Activated naive CD4-positive, alpha-beta T cell treated with anti-CD3 and anti-CD28 coated beads, Interleukin-2, amount 10 ng/mL, durations not matched to agents 7 days and 5 days (primary cell): Measurements from ENCODE around the gene TMEM239.

ENCODE experiments used
- CTCF ChIA-PET: fragments of 350-600 bp; sonication (Branson Sonifier 250); formaldehyde crosslinking; loops from one replicate; lab custom pipeline; 2021; ENCODE audit warnings: antibody characterized with exemption; lab: Charles Lee
- DNase-seq: peaks from one replicate; pipeline ENCODE4 v3.0.0-alpha.2; 2020
- H3K27ac Mint-ChIP-seq: one replicate; pipeline ENCODE4 v1.8.0; 2021; ENCODE audit warnings: mild to moderate bottlenecking, moderate library complexity, mixed read lengths
- H3K27me3 Mint-ChIP-seq: one replicate; pipeline ENCODE4 v1.8.0; 2021; ENCODE audit warnings: mild to moderate bottlenecking, mixed read lengths
- H3K36me3 Mint-ChIP-seq: one replicate; pipeline ENCODE4 v1.8.0; 2021; ENCODE audit warnings: mixed read lengths
- H3K4me1 Mint-ChIP-seq: one replicate; pipeline ENCODE4 v1.8.0; 2021; ENCODE audit warnings: mixed read lengths
- H3K4me3 Mint-ChIP-seq: one replicate; pipeline ENCODE4 v1.8.0; 2021; ENCODE audit warnings: mild to moderate bottlenecking, moderate library complexity, mixed read lengths
- H3K9me3 Mint-ChIP-seq: one replicate; pipeline ENCODE4 v1.8.0; 2021; ENCODE audit warnings: mixed read lengths

The TMEM239 gene

DNA sequence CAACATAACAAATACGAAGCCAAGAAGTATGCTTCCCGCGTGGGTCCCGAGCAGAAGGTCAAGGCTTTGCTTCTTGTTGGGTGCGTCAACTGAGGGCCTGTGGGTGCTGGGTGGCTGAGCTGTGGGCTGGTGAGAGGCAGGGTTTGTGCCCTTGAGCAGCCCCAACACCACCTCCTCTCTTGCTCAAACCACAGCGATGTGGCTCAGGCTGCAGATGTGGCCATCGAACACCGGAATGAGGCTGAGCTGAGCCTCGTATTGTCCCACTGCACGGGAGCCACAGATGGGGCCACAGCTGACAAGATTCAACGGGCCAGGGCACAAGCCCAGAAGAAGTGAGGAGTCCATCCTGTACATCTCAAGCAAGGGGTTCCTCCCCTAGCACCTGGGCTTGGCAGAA, 50.1 kb downstream of the TMEM239 start:
- no peaks in the 10 kb centered on the region for H3K9me3 Mint-ChIP-seq
- H3K27ac Mint-ChIP-seq: no peak overlapping the region
- H3K4me3 Mint-ChIP-seq: no peak overlapping the region
- CTCF ChIA-PET: interaction anchor here (0.8 kb wide), 1 partner anchor 135 kb away, joined by 3 read pairs; no protein-coding TSS in a partner anchor
- peaks cover 28% of the 10 kb centered on the region for H3K4me1 Mint-ChIP-seq
- no peak for DNase-seq
- H3K27me3 Mint-ChIP-seq: peaks cover 9% of the 10 kb centered on the region
- H3K36me3 Mint-ChIP-seq: peaks cover 18% of the 10 kb centered on the region

- DNase-seq: no peak
- H3K27ac Mint-ChIP-seq: no peak overlapping the region
- H3K27me3 Mint-ChIP-seq: peaks cover 15% of the 10 kb centered on the region
- H3K4me3 Mint-ChIP-seq: no peak overlapping the region
- H3K9me3 Mint-ChIP-seq: no peaks in the 10 kb centered on the region
- H3K4me1 Mint-ChIP-seq: peaks cover 35% of the 10 kb centered on the region
- peaks cover 16% of the 10 kb centered on the region for H3K36me3 Mint-ChIP-seq
- CTCF ChIA-PET: interaction anchor here (0.8 kb wide), 1 partner anchor 134 kb away, joined by 3 read pairs; no protein-coding TSS in a partner anchor
Observed at GRCh38 chr20:2867081-2867864, 51.1 kb downstream of the TMEM239 start.
